Endothelial cell (in vitro differentiated cells): ENCODE measurements around the gene RARRES1. TPM values are rescaled to one million over a fixed set of nuclear protein-coding genes. Genes with fewer than 3 reads are reported as not detected.

Source experiments
- DNase-seq: peaks from one replicate; pipeline ENCODE4 v3.0.0; 2021; ENCODE audit warnings: low spot score
- H3K27ac Mint-ChIP-seq: one replicate; pipeline ENCODE4 v1.8.0; 2021; ENCODE audit warnings: mixed read lengths, inconsistent platforms; ENCODE audit not compliant: unreplicated experiment
- H3K27me3 Mint-ChIP-seq: one replicate; pipeline ENCODE4 v1.8.0; 2021; ENCODE audit warnings: mild to moderate bottlenecking, moderate library complexity, mixed read lengths, inconsistent platforms; ENCODE audit not compliant: unreplicated experiment
- H3K36me3 Mint-ChIP-seq: one replicate; pipeline ENCODE4 v1.8.0; 2021; ENCODE audit warnings: mild to moderate bottlenecking, low read depth, mixed read lengths, inconsistent platforms; ENCODE audit not compliant: unreplicated experiment
- H3K4me1 Mint-ChIP-seq: one replicate; pipeline ENCODE4 v1.8.0; 2021; ENCODE audit warnings: mild to moderate bottlenecking, mixed read lengths, inconsistent platforms; ENCODE audit not compliant: unreplicated experiment
- H3K4me3 Mint-ChIP-seq: one replicate; pipeline ENCODE4 v1.8.0; 2021; ENCODE audit warnings: mild to moderate bottlenecking, mixed read lengths, inconsistent platforms; ENCODE audit not compliant: unreplicated experiment
- H3K9me3 Mint-ChIP-seq: one replicate; pipeline ENCODE4 v1.8.0; 2021; ENCODE audit warnings: mixed read lengths, inconsistent platforms; ENCODE audit not compliant: unreplicated experiment
- CTCF ChIP-seq: fragments of 200-600 bp; sonication (generic); IDR thresholded peaks from one replicate; pipeline ENCODE4 v1.5.0; 2021; ENCODE audit warnings: antibody characterized with exemption; ENCODE audit not compliant: unreplicated experiment
- total RNA-seq: library from RNA; stranded (reverse); fragmentation: NEBNext Ultra II Directional; extraction: Animal tissue kit (Norgen Biotek cat#: 25700); gene quantifications from one replicate; pipeline ENCODE4 v1.2.1, GENCODE V29; 2021; ENCODE audit not compliant: unreplicated experiment

Gene RARRES1
- total RNA-seq, 1 donor from 2014 or later: not detected

- TF ChIP-seq CTCF: no peak
- no peak overlapping the region for H3K27ac Mint-ChIP-seq
- DNase-seq: no peak
- H3K9me3 Mint-ChIP-seq: no peaks in the 10 kb centered on the region
- H3K36me3 Mint-ChIP-seq: peaks cover 11% of the 10 kb centered on the region
- peaks cover 5% of the 10 kb centered on the region for H3K27me3 Mint-ChIP-seq
- no peak overlapping the region for H3K4me3 Mint-ChIP-seq
- H3K4me1 Mint-ChIP-seq: no peaks in the 10 kb centered on the region
Observed at GRCh38 chr3:158747417-158747816, 15.2 kb upstream of the RARRES1 start.

GRCh38 chr3:158745551-158745950, 13.3 kb upstream of the RARRES1 start:
- H3K27ac Mint-ChIP-seq: no peak overlapping the region

GRCh38 chr3:158744567-158745288, 12.5 kb upstream of the RARRES1 start:
- no peak overlapping the region for H3K4me3 Mint-ChIP-seq
- no peak overlapping the region for H3K27ac Mint-ChIP-seq
- no peaks in the 10 kb centered on the region for H3K4me1 Mint-ChIP-seq

More at GRCh38 chr3:158745551-158745950, 13.3 kb upstream of the RARRES1 start:
- TF ChIP-seq CTCF: no peak
- H3K9me3 Mint-ChIP-seq: no peaks in the 10 kb centered on the region
- peaks cover 5% of the 10 kb centered on the region for H3K27me3 Mint-ChIP-seq
- H3K4me1 Mint-ChIP-seq: no peaks in the 10 kb centered on the region
- H3K36me3 Mint-ChIP-seq: peaks cover 11% of the 10 kb centered on the region
- DNase-seq: no peak
- H3K4me3 Mint-ChIP-seq: no peak overlapping the region

GRCh38 chr3:158743664-158744566, 11.7 kb upstream of the RARRES1 start:
- Mint-ChIP-seq H3K27me3 (peaks cover 5% of the 10 kb centered on the region), H3K4me3 (no peak overlapping the region), H3K27ac (no peak overlapping the region), H3K4me1 (no peaks in the 10 kb centered on the region), H3K9me3 (no peaks in the 10 kb centered on the region), H3K36me3 (peaks cover 2% of the 10 kb centered on the region)
- DNase-seq: no peak
- no peak for TF ChIP-seq CTCF

More at GRCh38 chr3:158744567-158745288, 12.5 kb upstream of the RARRES1 start:
- H3K27me3 Mint-ChIP-seq: peaks cover 5% of the 10 kb centered on the region
- no peak for DNase-seq
- no peaks in the 10 kb centered on the region for H3K9me3 Mint-ChIP-seq
- H3K36me3 Mint-ChIP-seq: peaks cover 10% of the 10 kb centered on the region
- no peak for TF ChIP-seq CTCF
